IPS-NIHi7 (cell line): ENCODE results near the gene PADI2.

Experiments used
- DNase-seq: peaks from one replicate; pipeline ENCODE4 v3.0.0; 2012; ENCODE audit warnings: mixed read lengths; ENCODE audit errors: extremely low spot score

Gene PADI2

DNA sequence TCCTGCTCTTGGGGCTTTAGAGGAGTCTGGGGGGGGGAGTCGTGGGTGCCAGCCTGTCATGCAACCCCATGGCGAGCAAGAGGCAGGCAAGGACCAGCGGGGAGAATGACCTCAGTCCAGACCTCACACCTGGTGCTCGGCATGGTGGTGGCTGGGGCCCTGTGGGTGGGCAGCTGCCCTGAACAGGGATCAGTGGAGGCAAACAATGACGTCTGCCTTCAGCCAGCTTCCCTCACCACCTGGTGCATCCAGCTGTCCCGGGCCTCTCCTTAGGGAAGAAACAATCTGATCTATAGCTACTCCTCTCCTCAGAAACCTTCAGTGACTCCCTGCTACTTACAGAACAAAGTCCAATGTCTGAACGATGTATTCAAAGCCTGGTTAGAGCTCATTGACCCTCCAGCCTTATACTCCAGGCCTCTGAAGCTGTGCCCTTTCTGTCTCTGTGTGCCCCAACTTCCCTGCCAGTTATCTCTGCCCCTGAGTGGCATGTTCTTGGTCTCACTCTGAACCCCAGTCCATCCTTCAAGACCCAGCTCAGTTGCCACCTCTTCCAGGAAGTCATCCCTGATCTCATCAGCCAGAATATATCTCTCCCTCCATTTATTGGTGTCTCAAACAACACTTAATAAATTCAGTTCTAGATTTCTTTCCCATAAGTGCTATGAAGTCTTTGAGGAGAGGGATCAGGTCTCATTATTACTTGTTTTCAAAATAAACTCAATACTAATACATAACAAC lies 6.6 kb downstream of the PADI2 start:
- no peak for DNase-seq

DNA sequence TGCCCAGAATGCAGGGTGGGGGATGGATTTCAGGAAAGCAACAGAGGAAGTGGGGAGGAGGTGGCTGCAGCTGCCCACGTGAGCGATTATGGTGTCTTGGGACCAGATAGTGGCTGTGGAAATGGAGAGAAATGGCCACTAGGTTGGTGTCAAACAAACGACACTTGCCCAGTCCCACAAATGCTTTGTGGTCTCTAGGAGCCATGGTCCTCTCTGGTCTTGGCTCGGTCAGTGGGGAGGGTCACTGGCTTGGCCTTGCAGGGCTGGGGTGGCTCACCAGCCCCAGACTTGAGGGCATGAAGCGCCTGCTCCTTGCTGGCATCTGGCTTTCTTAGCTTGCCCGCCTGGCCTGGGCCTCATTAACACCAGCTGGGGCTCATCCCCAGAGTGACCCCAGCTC lies 7.2 kb downstream of the PADI2 start:
- no peak for DNase-seq

DNA sequence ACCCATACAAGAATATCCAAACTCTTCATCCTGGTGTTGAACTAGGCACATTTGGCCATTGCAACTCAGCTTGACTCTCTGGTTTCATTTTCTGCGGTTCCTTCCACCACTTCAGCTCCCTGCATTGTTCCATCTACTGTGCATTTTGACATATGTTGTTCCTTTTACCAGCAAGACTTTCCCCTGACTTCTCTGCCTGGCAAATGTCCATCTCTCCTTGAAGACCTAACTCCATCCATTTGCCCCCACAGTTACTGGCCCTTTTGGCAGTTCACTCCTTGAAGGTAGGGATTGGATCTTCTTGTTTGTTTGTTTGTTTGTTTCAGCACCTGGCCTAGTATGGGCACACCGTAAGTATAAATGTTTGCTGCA lies 8.7 kb downstream of the PADI2 start:
- no peak for DNase-seq

DNA sequence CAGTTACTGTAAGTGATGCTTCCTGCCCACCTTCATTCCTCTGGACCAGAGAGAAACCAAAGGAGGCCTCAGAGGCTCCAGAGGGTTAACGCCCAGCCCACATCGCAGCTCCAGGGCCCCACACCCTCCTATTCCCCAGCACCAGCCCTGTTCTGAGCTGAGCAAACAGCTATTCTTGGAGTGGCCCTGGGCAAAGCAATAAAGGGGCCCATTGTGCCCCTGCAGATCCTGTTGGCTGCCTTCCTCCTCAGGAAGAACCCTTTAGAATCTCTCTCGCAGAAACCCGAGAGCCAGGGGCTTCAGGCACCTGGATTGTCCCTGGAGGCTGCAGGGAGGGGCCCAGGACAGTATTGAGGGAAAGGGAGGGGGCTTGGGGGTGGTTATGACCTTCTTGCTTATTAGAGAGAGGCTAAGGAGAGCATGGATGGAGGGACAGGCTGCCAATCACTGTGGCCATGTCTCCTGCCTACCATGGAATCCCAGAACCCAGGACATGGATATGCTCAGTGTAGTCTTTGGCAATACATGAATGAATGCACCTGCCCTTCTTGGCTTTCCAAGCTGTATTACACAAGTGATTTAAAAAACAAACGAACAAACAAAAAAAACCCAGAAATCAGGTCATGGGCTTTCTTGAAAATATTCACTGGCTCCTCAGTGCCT lies 9.2 kb downstream of the PADI2 start:
- no peak for DNase-seq

DNA sequence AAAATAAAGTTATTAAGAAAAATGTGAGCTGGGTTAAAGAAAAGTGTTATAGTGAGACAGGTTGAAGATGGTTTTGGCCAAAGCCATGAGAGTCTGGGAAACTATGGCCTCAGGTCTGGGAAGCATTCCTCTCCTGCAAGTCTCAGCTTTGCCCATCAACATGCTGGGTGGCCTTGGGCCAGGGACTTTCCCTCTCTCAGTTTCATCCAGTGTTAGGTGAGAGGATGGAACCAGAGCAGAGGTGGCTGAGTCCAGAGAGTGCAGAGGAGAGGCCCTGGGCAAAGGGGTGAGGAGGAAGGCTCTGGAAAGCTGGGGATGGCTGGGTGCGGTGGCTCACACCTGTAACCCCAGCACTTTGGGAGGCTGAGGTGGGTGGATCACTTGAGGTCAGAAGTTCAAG lies 10.5 kb downstream of the PADI2 start:
- DNase-seq, result no peak

DNA sequence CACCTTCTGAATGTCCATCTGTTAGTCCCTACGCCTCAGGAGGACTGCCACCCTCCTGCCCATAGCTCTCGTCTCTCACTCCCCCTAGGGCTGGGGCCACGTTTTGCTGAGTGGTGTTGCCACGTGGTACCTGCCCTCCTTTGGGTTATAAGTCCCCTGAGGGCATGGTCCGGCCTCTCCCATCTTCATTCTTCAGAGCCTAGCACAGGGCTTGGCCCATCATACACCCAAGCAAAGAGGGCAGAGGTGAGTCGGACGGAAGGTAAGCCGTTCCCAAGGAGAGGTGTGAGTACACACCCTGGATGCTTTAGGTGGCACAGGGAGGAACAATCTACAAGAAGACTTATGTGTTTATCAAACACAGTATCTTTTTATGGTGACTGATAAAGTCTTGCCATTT lies 10.9 kb downstream of the PADI2 start:
- DNase-seq, result no peak

DNA sequence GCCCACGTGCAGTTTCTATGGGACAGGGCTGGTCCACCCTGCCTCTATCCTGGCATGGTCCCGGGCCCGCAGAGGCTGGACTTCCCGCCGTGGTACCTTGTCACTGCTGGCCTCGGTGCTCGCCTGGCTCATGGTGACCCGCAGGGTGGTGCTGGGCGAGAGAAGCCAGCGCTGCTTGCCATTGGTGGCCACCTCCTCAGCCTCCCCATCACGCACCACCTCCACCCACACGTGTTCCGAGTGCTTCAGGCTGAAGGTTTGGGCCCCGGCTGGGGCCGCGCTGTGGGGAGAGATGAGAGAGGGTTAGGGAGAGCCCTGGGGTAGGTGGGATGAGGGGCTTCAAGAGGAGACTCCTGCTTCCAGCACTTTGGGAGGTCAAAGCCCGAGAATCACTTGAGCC lies 14.5 kb downstream of the PADI2 start:
- DNase-seq, result no peak

DNA sequence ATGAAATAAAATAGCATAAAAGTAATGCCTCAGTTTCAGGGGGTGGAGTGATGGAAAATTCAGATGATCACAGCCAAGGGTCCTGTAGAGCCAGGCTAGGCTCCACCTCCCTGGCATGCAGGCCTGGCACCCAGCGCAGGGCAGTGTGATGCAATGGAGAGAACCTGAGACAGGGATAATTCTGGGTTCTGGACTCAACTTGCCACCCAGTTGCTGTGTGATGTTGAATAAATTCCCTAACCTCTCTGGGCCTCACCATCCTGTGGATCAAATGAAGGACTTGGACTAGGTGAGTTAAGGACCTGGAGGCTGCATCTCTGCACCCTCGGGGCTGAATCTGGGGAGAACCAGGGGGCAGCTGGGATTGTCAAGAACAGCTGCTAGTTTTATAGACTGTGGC lies 17.0 kb downstream of the PADI2 start:
- no peak for DNase-seq

DNA sequence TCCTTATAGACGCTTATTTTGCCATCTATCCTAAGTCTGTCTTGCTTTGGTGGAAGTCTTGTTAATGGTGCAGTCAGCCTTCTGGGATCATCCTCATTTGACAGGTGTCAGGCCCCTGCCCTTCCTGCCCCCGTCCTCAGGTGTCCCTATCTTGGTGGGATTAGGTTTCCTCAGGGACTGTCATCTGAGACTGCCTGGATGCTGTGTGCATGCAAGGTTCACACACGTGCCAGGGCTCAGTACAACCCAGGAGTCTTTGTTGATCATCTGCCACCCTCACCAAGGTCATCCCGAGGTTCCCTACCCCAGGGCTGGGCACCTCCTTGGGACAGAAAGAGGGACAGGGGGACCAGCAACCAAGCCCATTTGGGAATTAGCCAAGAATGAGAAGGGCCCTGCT lies 18.0 kb downstream of the PADI2 start:
- no peak for DNase-seq

DNA sequence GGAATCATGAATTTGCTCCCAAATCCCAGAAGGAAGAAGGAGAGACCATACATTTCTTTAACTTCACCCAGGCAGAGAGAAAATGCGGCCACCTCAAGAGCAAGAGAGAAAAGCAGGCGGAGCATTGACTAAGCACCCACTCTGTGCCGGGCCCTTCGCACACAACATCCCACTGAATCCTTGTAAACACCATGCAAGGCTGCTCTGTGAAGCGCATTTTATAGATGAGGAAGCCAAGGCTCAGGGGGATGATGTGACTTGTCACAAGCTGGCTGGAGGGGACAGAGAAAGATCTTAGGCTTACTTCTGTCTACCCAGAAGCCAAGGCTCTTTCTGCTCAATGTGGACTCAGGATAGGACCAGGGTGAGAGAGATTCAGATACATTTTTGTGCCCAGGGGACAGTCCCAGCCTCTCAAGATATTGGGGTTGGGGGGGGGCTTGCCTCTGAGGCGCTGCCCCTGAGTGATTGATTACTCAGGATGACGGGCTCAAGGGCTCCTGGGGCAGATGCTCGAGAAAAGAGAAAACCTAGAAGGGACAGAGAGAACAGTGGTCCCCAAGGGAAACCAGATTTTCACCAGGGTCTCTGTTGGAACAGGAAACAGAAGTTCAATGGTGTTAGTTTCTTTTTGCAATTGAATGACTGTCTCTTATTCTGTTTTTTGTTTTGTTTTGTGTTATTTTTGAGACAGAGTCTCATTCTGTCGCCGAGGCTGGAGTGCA lies 19.5 kb downstream of the PADI2 start:
- no peak for DNase-seq

DNA sequence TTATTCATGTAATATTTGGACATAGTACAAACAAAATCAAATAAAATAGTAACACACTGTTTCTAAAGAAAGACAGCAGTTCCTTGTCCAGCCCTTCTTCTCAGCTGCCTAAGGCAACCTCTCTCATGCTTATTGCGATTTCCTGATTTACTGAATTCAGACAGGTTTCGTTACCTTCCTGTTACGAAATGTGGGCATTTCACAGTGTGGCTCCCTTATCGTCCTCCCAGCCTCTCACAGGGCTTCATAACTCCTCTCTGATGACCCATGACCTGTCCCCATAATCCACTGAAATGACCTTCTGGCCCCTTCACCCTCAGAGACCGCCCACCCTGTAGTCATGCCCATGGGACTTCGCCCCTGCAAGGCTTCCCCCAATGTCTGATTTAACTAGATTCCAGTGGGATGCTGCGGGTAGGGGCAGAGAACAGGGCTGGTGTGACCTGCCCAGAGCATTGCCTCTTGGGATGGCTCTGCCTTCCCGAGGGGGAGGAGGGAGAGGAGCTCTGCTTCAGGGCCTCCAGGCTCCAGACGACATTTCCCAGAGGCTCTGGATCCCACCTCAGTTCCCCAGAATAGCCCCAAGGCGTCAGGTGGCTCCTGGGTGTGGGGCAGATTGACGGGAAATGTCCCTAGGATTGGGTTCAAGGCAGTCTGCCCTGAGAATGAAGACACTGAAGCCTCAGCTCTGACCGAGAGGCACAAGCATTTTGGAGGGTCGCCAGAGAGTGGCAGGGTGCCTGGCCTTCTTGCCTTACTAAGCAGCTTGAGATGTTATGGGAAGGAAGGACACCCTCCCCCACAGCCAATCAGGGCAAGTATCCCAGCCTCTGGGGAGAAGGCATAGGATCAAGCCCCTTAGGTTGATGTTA lies 20.6 kb downstream of the PADI2 start:
- DNase-seq, result no peak

DNA sequence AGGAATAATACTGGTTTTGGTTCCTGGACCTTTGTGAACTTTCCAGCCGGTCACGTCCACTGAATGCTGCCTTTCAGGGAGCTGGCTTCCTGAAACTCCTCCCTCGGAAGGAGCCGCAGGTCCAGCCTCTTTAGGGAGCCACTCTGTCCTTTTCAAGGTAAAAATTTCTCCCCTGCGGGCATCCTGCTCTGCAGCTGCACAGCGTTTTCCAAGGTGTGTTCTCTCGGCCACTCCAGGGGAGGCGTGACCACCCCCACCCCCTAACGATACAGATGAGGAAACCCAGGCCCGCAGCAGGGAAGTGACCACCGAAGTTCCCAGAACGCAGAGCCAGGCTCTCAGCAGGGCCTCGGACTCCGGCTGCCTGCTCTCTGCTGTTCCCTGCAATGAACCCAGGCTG lies 21.5 kb downstream of the PADI2 start:
- no peak for DNase-seq

DNA sequence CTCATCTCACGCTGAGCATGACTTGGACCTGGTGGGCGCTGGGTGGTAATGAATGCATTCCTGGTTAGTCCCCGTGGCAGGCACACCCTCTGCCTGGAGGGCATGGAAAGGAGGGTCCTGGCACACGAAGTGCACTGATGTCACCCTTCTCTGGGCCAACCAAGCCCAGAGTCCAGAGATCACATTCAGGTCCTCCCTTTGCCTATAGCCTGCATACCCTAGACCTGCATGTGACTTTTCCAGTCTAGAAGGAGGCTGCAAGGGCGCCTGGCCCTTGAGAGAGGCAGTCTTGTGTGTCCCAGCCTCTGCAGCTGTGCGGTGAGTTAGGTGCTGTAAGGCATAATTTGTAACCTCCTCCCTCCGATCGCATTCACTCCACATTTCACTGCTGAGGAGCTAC lies 22.1 kb downstream of the PADI2 start:
- DNase-seq, result no peak

DNA sequence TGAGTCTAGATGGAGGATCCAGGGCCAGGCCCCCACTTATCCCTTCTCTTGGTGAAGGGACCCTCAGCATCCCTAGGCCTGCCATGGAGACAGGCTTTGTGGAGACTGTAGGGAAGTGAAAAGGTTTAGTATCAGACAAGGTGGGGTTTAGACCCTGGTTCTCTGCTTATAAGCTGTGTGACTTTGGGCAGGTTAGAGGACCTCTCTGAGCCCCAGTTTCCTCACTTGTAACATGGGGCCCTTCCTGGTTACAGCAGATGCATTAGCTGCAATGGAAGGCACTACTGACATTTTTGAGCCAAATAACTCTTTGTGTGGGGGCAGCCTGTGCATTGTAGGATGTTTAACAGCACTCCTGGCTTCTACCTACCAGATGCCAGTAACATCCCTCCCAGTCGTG lies 22.7 kb downstream of the PADI2 start:
- DNase-seq, result no peak

DNA sequence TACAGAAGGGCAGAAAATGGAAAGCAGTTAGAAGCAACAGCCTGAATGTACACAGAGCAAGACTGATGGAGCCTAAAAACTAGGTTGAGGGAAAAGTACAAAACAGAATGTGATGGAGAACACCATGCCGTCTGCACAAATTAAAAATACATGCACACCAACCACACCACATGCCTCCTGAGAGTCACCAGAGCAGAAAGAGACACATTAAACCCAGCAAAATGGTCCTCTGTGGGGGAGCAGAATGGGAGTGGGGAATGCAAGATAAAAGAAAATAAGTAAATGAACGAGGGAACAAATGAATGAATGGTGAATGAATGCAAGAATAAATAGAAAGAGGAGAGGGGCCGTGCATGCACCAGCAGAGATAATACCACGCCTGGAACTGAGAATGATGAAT lies 24.1 kb downstream of the PADI2 start:
- DNase-seq, result no peak

DNA sequence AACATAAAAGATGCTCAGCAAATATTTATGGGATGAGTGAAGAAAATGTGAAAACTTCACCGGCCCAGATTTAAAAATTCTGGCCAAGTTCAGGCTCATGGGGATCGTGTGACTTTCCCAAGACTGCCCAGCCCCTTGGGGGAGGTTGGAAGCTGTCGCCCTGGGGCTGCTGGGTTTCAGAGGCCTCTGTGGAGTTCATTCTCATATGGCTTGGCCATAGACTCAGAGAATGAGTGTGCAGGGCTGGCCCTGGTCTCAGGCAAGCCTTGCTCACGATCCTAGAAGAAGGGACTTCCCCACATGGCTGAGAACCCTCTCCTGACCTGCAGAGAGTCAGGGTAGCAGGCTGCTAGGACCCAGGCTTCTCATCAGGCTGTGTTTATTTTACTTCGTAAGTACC lies 24.6 kb downstream of the PADI2 start:
- no peak for DNase-seq

DNA sequence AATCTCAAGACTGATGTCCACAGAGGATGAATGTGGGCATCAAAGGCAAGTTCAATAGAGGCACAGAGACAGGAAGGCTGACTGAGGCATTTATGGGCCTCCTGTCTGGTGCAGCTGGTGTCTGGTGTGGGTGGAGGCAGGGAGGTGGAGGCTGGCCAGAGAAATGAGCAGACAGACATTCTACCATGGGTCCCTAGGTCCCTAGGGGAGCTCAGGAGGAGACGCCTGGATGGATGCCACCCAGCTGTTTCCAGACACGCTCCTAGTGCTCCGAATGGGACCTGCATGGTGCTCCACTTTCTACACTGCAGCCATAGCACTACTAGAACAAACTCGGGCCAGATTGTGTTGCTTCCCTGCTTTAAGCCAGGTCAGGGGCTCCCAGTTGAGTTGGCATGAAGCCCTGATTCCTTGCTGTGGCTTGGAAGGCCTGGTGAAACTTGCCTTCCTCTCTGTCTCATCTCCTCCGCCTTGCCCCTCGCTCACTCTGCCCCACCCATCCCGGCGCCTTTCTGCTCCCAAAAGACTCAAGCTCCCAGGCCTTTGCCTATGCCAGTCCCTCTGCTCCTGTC lies 25.3 kb downstream of the PADI2 start:
- no peak for DNase-seq

DNA sequence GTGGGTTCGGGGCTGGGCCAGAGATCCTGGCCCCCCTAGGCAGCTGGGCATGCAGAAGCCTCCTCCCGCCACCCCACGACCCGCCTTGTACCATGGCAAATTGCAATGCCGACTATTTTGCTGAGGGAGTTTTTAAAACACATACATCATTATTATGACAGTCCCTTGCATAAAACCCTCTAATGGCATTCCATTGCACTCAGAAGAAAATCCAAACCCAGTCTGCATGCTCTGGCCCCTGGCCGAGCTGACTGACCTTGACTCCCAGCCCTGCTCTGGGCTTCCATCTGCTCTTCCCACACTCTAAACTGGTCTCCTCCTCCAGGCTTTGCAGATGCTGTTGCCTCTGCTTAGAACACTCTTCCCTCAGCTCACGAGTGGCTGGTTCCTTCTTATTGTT lies 28.0 kb downstream of the PADI2 start:
- DNase-seq, result no peak

DNA sequence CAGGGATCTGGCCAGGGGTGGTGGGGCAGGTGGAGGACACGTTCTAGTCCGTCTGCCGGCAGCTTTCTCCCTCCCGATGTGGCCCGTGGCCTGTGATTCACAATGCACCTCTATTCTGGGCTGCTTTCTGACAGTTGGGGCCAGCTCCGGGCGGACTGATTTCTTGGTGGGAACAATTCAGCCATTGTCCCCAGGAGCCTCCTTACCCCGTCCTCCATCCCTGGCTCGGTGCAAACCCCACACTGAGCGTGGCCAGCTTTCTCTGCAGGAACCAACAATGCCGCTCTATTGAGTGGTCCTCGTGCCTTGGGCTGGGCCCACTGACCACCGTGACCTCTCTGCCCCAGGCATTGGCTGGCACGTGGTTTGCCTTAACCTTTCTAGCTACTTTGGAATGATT lies 29.7 kb downstream of the PADI2 start:
- no peak for DNase-seq

DNA sequence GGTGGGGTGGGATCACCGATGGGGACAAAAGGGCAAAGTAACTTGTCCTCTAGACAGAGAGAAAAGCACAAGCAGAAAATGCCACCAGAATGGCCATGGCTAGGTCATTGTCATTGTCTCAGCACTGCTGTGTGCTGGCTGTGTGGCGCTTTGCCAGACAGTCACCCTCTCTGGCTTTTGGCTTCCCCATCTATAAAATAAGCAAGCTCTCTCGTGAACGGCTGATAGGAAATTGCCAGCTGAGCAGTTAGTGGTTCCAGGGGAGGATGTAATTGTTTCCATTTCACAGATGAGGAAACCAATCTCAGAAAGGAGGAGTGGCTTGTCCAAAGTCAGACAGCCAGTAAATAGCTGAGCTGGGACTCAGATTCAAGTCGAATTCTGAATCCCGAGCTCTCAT lies 32.5 kb downstream of the PADI2 start:
- no peak for DNase-seq

DNA sequence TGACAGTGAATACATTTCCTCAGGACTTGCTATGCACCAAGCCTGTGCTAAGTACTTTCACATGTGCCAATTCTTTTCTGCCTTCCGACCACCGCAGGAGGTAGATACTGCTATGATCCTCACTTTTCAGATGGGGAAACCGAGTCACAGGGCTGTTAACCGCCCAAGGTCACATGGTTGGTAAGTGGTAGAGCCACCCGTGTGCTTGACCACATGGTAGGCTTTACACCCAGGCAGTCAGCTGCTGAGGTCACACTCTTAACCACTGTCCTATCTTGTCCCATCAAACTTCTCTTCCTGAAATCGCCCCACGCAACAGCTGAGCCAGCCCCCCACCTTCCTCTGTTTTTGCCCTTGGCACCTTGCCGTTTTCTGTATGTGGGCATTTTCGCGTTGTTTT lies 34.5 kb downstream of the PADI2 start:
- DNase-seq, result no peak

DNA sequence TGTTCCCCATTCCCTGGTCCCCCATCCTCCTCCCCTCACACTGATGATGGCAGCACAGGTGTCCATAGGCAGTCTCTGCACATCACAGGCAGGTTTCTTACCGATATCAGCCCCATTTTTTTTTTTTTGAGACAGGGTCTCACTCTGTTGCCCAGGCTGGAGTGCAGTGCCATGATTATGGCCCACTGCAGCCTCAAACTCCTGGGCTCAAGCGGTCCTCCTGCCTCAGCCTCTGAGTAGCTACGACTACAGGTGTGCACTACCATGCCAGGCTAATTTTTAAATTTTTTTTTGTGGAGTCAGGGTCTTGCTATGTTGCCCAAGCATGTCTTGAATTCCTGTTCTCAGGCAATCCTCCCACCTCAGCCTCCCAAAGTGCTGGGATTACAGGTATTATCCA lies 36.5 kb downstream of the PADI2 start:
- no peak for DNase-seq
